ENCODE data around the gene WDR1.

GRCh38 chr4:10031668-10032590 lies 84.7 kb downstream of the WDR1 start:
- TF ChIP-seq CTCF (IDR thresholded peaks at IDR 0.05; ENCODE audit: insufficient read depth, low read length, poor library complexity, severe bottlenecking) = no peak
- TF ChIP-seq EZH2phosphoT487 (conservative IDR thresholded peaks at IDR 0.05; ENCODE audit: low read length) = no peak

Data from SU-DHL-6 (cell line).